ENCODE results near the gene SORCS2.

SORCS2 gene

GRCh38 chr4:7248857-7249256 is 56.5 kb downstream of the SORCS2 start:
- DNase-seq, result no peak

- DNase-seq, result no peak
These were observed 59.0 kb downstream of the SORCS2 start for GRCh38 chr4:7251321-7251720.

GRCh38 chr4:7252051-7252450 is 59.7 kb downstream of the SORCS2 start:
- no peak for DNase-seq

GRCh38 chr4:7252510-7253340 is 60.4 kb downstream of the SORCS2 start:
- DNase-seq, result no peak

- DNase-seq, result no peak
These were observed 61.0 kb downstream of the SORCS2 start for GRCh38 chr4:7253341-7253700.

GRCh38 chr4:7253837-7254236 is 61.5 kb downstream of the SORCS2 start:
- DNase-seq, result no peak

- no peak for DNase-seq
These were observed 62.6 kb downstream of the SORCS2 start for GRCh38 chr4:7254736-7255487.

- DNase-seq, result no peak
These were observed 63.1 kb downstream of the SORCS2 start for GRCh38 chr4:7255488-7255881.

- no peak for DNase-seq
These were observed 63.7 kb downstream of the SORCS2 start for GRCh38 chr4:7255996-7256395.

- no peak for DNase-seq
These were observed 64.9 kb downstream of the SORCS2 start for GRCh38 chr4:7256984-7257810.

- no peak for DNase-seq
These were observed 66.7 kb downstream of the SORCS2 start for GRCh38 chr4:7259039-7259438.

GRCh38 chr4:7260569-7260968 is 68.2 kb downstream of the SORCS2 start:
- DNase-seq, result no peak

GRCh38 chr4:7261087-7261486 is 68.7 kb downstream of the SORCS2 start:
- no peak for DNase-seq

- DNase-seq, result no peak
These were observed 69.2 kb downstream of the SORCS2 start for GRCh38 chr4:7261536-7261935.

GRCh38 chr4:7262134-7262533 is 69.8 kb downstream of the SORCS2 start:
- DNase-seq, result no peak

GRCh38 chr4:7263166-7263565 is 70.8 kb downstream of the SORCS2 start:
- no peak for DNase-seq

- DNase-seq, result no peak
These were observed 72.4 kb downstream of the SORCS2 start for GRCh38 chr4:7264694-7265093.

GRCh38 chr4:7266525-7267292 is 74.4 kb downstream of the SORCS2 start:
- DNase-seq, result no peak

GRCh38 chr4:7267829-7268228 is 75.5 kb downstream of the SORCS2 start:
- DNase-seq, result no peak

- DNase-seq, result no peak
These were observed 76.6 kb downstream of the SORCS2 start for GRCh38 chr4:7268941-7269340.

GRCh38 chr4:7270121-7270520 is 77.8 kb downstream of the SORCS2 start:
- DNase-seq, result no peak

- no peak for DNase-seq
These were observed 80.1 kb downstream of the SORCS2 start for GRCh38 chr4:7272404-7272803.

All from effector CD4-positive, alpha-beta T cell (primary cell).